AG09319 (cell line): ENCODE data around the gene BANF2.

Source experiments
- DNase-seq: peaks from one replicate; pipeline ENCODE4 v3.0.0-alpha.2; 2010; ENCODE audit warnings: low read depth; ENCODE audit errors: extremely low read depth
- TF ChIP-seq, protein P1 (sequence below): IDR thresholded peaks from 2 replicates; pipeline ENCODE4 v1.5.1; 2011; ENCODE audit warnings: low read depth, mild to moderate bottlenecking, inconsistent platforms, low read length, moderate library complexity

BANF2 gene

DNA sequence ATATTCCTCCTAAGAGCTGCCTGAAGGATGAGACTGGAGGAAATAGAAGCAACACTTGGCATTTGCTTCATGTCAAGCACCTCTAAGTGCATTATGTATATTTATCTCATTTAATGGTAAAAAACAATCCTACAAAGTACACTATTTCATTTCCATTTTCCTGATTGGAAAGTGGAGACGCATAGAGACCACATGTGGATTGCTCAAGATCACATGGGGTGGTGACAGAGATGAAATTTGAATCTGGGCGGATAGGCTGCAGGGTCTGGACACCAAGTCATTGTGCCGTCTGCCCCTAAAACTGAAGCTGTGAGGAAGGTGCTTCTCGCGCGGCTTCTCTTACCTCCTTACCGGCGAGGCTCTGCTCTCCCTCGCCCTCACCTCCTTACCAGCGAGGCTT lies 30.3 kb downstream of the BANF2 start:
- TF ChIP-seq, protein P1, sequence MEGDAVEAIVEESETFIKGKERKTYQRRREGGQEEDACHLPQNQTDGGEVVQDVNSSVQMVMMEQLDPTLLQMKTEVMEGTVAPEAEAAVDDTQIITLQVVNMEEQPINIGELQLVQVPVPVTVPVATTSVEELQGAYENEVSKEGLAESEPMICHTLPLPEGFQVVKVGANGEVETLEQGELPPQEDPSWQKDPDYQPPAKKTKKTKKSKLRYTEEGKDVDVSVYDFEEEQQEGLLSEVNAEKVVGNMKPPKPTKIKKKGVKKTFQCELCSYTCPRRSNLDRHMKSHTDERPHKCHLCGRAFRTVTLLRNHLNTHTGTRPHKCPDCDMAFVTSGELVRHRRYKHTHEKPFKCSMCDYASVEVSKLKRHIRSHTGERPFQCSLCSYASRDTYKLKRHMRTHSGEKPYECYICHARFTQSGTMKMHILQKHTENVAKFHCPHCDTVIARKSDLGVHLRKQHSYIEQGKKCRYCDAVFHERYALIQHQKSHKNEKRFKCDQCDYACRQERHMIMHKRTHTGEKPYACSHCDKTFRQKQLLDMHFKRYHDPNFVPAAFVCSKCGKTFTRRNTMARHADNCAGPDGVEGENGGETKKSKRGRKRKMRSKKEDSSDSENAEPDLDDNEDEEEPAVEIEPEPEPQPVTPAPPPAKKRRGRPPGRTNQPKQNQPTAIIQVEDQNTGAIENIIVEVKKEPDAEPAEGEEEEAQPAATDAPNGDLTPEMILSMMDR: no peak
- no peak for DNase-seq

DNA sequence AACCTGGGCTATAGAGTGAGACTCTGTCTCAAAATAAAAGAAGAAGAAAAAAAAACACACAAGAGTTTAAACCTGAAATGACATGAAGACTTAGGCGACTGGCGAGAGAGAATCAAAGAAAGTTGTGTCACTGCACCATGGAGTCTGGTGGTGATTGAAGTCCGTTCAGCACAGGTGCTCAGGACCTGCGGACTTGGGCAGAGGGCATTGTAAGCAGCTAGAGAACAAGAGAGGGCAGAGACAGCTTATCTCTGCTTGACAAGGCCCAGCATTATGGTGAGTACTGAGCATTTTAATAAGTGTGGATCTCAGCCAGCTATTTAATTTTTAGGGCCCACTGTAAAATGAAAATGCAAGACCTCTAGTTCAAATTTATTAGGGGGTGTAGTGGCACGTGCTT lies 31.5 kb downstream of the BANF2 start:
- TF ChIP-seq, protein P1: no peak
- DNase-seq: no peak

DNA sequence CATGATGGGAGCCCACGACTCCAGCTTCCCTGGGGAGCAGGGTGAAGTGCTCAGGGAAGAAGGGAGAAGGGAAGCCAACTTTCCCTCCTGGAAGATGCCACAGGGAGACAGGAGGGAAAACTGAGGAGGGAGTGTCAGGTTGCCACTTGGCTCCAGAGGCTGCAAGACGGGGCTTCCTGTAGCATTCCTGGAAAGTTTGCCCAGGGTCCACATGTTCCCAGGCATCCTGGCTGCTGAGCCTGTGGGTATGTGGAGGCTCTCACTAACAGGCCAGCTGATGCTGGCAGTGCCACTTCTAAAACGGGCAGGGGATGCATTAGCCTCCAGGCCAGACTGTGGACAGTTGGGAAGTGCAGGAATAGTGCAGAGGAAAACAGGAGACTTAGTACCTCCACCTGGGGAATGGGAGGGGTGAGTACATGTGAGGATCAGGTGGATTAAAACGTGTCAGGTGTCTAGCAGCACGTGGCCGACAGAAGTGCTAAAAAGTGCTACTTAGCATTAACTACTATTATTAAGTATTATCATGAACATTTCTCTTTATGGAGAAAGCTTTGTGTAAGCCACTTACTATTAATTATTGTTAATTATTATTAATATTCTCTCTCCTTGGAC lies 33.2 kb downstream of the BANF2 start:
- TF ChIP-seq, protein P1: no peak
- DNase-seq: no peak

DNA sequence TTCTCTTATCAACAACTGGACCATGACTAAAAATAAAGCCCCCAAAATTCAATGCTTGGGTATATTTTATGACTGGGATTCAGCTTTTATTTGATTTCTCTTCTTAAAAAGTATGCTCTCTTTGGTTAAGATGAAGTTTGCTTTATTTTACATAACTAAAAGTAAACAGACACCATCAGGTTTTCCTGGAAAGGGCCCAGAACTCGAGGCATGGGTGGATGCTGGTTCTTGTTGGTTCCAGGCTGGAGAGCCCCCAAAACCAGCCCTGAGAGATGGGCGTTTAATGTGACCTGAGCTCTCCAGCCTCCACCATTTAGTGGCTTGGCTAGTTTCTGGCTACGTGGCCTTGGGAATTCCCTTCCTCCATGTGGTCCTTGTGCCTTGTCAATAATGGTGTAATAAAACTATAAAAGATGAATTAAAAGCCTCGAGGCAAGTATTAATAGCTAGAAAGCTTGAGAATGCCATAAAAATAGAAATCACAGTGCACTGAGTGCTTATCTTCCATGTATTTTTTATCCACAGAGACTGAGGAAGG lies 34.1 kb downstream of the BANF2 start:
- no peak for DNase-seq
- TF ChIP-seq, protein P1: no peak

DNA sequence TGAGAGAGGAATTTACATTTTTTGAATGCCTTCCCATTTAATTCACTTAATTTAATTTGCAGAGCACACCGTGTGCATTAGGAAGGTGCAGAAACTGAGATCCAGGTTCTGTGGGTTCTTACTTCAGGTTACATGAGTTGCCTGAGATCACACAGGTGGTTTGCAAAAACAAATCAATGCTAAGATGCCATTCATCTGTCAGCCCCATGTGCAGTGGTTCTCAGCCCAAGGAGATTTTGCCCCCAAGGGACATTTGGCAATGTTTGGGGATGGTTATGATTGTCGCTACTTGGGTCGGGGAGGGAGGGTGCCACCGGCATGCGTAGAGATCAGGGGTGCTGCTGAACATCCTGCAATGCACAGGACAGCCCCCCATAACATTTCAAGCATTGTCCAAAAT lies 34.6 kb downstream of the BANF2 start:
- TF ChIP-seq, protein P1: no peak
- DNase-seq: no peak

DNA sequence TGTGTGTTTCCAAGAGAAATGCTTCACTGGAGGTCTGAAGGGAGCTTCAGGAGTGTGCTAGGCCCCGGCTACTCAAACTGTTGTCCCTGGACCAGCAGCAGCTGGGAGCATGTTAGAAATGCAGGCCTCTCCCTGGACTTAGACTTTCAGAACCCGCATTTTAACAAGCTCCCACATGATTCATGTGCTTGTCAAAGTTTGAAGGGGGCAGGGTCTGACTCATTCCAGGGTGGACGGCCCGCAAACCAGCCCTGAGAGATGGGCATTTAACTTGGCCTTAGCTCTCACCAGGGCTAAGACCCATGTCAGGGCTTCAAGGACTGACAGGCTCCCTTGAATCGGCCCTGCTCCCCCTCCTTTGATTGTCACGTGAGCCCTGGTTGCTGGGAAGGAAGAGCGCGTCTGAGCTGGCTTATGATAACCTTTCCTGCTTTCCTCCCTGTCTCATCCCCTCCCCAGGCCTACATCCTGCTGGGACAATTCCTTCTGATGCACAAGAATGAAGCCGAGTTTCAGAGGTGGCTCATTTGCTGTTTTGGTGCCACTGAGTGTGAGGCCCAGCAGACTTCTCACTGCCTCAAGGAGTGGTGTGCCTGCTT lies 35.5 kb downstream of the BANF2 start:
- no peak for DNase-seq

More for the DNA sequence above, 35.5 kb downstream of the BANF2 start:
- TF ChIP-seq, protein P1: no peak
